ENCODE measurements around the gene TDRD7.

Gene TDRD7

GRCh38 chr9:97366476-97366875, 45.4 kb upstream of the TDRD7 start:
- Histone ChIP-seq H3K27me3 (no peaks in the 10 kb centered on the region; the same call in 1 of the 2 replicates), H3K36me3 (no peaks in the 10 kb centered on the region), H3K4me3 (ENCODE audit: low read depth, low read length) (no peak overlapping the region), H3K9me3 (no peaks in the 10 kb centered on the region), H3K4me1 (no peaks in the 10 kb centered on the region)
- DNase-seq, result no peak
- TF ChIP-seq CTCF (IDR thresholded peaks at IDR 0.05; ENCODE audit: low read depth, low read length), result no peak

- Histone ChIP-seq H3K4me1 (no peaks in the 10 kb centered on the region), H3K36me3 (no peaks in the 10 kb centered on the region), H3K27me3 (no peaks in the 10 kb centered on the region; the same call in 1 of the 2 replicates), H3K4me3 (ENCODE audit: low read depth, low read length) (no peak overlapping the region), H3K9me3 (no peaks in the 10 kb centered on the region)
- no peak for DNase-seq
- no peak for TF ChIP-seq CTCF (IDR thresholded peaks at IDR 0.05; ENCODE audit: low read depth, low read length)
Observed at GRCh38 chr9:97366889-97367288, 45.0 kb upstream of the TDRD7 start.

- DNase-seq, result no peak
- no peak for TF ChIP-seq CTCF (IDR thresholded peaks at IDR 0.05; ENCODE audit: low read depth, low read length)
- Histone ChIP-seq H3K9me3 (no peaks in the 10 kb centered on the region), H3K4me1 (no peaks in the 10 kb centered on the region), H3K36me3 (no peaks in the 10 kb centered on the region), H3K4me3 (ENCODE audit: low read depth, low read length) (no peak overlapping the region), H3K27me3 (no peaks in the 10 kb centered on the region; the same call in 1 of the 2 replicates)
Observed at GRCh38 chr9:97367729-97368128, 44.2 kb upstream of the TDRD7 start.

- no peak overlapping the region for H3K4me3 ChIP-seq (ENCODE audit: low read depth, low read length)
- DNase-seq, result no peak
- H3K4me1 ChIP-seq, result no peaks in the 10 kb centered on the region
- H3K27me3 ChIP-seq, result no peaks in the 10 kb centered on the region; the same call in 1 of the 2 replicates
- H3K9me3 ChIP-seq, result no peaks in the 10 kb centered on the region
- TF ChIP-seq CTCF (IDR thresholded peaks at IDR 0.05; ENCODE audit: low read depth, low read length), result no peak
- H3K36me3 ChIP-seq, result no peaks in the 10 kb centered on the region
Observed at GRCh38 chr9:97368964-97369363, 42.9 kb upstream of the TDRD7 start.

- TF ChIP-seq CTCF (IDR thresholded peaks at IDR 0.05; ENCODE audit: low read depth, low read length), result no peak
- no peak for DNase-seq
- H3K4me3 ChIP-seq (ENCODE audit: low read depth, low read length), result no peak overlapping the region
- no peaks in the 10 kb centered on the region for H3K4me1 ChIP-seq
- no peaks in the 10 kb centered on the region for H3K9me3 ChIP-seq
- no peaks in the 10 kb centered on the region for H3K27me3 ChIP-seq
- no peaks in the 10 kb centered on the region for H3K36me3 ChIP-seq
Observed at GRCh38 chr9:97372580-97372979, 39.3 kb upstream of the TDRD7 start.

- no peak for TF ChIP-seq CTCF (IDR thresholded peaks at IDR 0.05; ENCODE audit: low read depth, low read length)
- DNase-seq, result no peak
- no peaks in the 10 kb centered on the region for H3K36me3 ChIP-seq
- no peaks in the 10 kb centered on the region for H3K9me3 ChIP-seq
- no peaks in the 10 kb centered on the region for H3K4me1 ChIP-seq
- no peaks in the 10 kb centered on the region for H3K27me3 ChIP-seq
- no peak overlapping the region for H3K4me3 ChIP-seq (ENCODE audit: low read depth, low read length)
Observed at GRCh38 chr9:97373331-97373730, 38.6 kb upstream of the TDRD7 start.

All from BE2C (cell line).